RPMI7951 (cell line): ENCODE data around the gene TTC39C. TPM values are rescaled to one million over a fixed set of nuclear protein-coding genes. Genes with fewer than 3 reads are reported as not detected.

ENCODE experiments used
- total RNA-seq: library from RNA; depleted of rRNA; stranded (reverse); fragments of >200 nt; shearing (Covaris generic); gene quantifications from 2 replicates; pipeline ENCODE4 v1.2.3, GENCODE V29; 2014; rRNA removed

The TTC39C gene
- total RNA-seq, 1 experiment from 2014 or later = 19.0 TPM

Other genes with a start within 250 kb of the TTC39C start
- 9.7 and 15.6 TPM in 2 replicates for gene CABYR, start 124.3 kb downstream of the TTC39C start, total RNA-seq